NCI-H748 (cell line): ENCODE measurements around the gene TSEN34.
"Not testable (repeated sequence)": the region's sequence is repeated elsewhere in the genome, so short reads cannot be mapped to it uniquely, and the experiment has no call there.

Experiments used
- DNase-seq: peaks from one replicate; lab custom pipeline; 2025; ENCODE audit not compliant: unreplicated experiment; lab: John Stamatoyannopoulos, UW

Gene TSEN34

GRCh38 chr19:54160182-54160811 lies 30.8 kb upstream of the TSEN34 start:
- DNase-seq: peak; percentile 62

GRCh38 chr19:54160854-54161253 lies 30.3 kb upstream of the TSEN34 start:
- peak; percentile 41 for DNase-seq

GRCh38 chr19:54162241-54162805 lies 28.8 kb upstream of the TSEN34 start:
- peak; percentile 89 for DNase-seq

- DNase-seq: no peak
Observed at GRCh38 chr19:54162884-54163283, 28.2 kb upstream of the TSEN34 start.

GRCh38 chr19:54164369-54165068 lies 26.6 kb upstream of the TSEN34 start:
- DNase-seq: peak; percentile 86

- DNase-seq: no peak
Observed at GRCh38 chr19:54165222-54165621, 25.9 kb upstream of the TSEN34 start.

GRCh38 chr19:54168174-54168917 lies 22.8 kb upstream of the TSEN34 start:
- peak; percentile 86 for DNase-seq

GRCh38 chr19:54169149-54169740 lies 21.9 kb upstream of the TSEN34 start:
- no peak for DNase-seq

GRCh38 chr19:54171736-54172431 lies 19.2 kb upstream of the TSEN34 start:
- not testable (repeated sequence) for DNase-seq

GRCh38 chr19:54172471-54173358 lies 18.4 kb upstream of the TSEN34 start, which contains the start of gene TMC4:
TMC4 (minus strand) TSS chr19:54173160; CDS start chr19:54173117, 43 bp downstream.
- DNase-seq: peak; percentile 96

- no peak for DNase-seq
Observed at GRCh38 chr19:54173359-54173699, 17.8 kb upstream of the TSEN34 start.

GRCh38 chr19:54173951-54174834 lies 16.9 kb upstream of the TSEN34 start:
- DNase-seq: no peak

- DNase-seq: peak; percentile 65
Observed at GRCh38 chr19:54178581-54179261, 12.4 kb upstream of the TSEN34 start.

GRCh38 chr19:54179262-54179852 lies 11.8 kb upstream of the TSEN34 start:
- peak; percentile 79 for DNase-seq

- peak; percentile 100 for DNase-seq
Observed at GRCh38 chr19:54179921-54180461, 11.1 kb upstream of the TSEN34 start.

GRCh38 chr19:54180691-54181091 lies 10.4 kb upstream of the TSEN34 start:
- no peak for DNase-seq

GRCh38 chr19:54181894-54182293 lies 9.2 kb upstream of the TSEN34 start:
- not testable (repeated sequence) for DNase-seq
